ENCODE data around the gene RBM4B.

- TF ChIP-seq CTCF (IDR thresholded peaks at IDR 0.05; ENCODE audit: borderline replicate concordance, extremely low read depth, low read length, poor library complexity, severe bottlenecking) (peak; percentile 38), EZH2 (IDR thresholded peaks at IDR 0.05; ENCODE audit: borderline replicate concordance, low read depth, low read length, severe bottlenecking) (no peak)
Observed at GRCh38 chr11:66638177-66639065, 39.3 kb downstream of the RBM4B start, which contains the start of gene RBM4.
